A549 (cell line): ENCODE data around the gene TMEM54. TPM values are rescaled to one million over a fixed set of nuclear protein-coding genes. Genes with fewer than 3 reads are reported as not detected.

Experiments
- ATAC-seq, 2 experiments: fragments of 200-7000 bp in 1 of 2; fragments of >200 bp in 1 of 2; cut with Nextera tagmentation in 1 of 2; cut with Tn5 transposase in 1 of 2; 3 replicates each; pipeline versions ENCODE4 v1.8.0 to v1.9.1; 2018 to 2020; ENCODE audit warnings: mild to moderate bottlenecking in 1 of 2, moderate library complexity in 1 of 2
- CTCF ChIA-PET: fragments of 300-600 bp; sonication (Branson Sonifier 250); formaldehyde crosslinking; extraction: SDS; loops from one replicate; lab custom pipeline; 2021; ENCODE audit warnings: antibody characterized with exemption, inconsistent platforms; lab: Yijun Ruan, JAX
- POLR2A ChIA-PET: fragments of 350-600 bp; formaldehyde crosslinking; extraction: SDS; loops from one replicate; lab custom pipeline; 2021; ENCODE audit warnings: antibody characterized with exemption, inconsistent platforms; lab: Yijun Ruan, JAX
- DNase-seq, 2 experiments: peaks; one replicate each; pipeline versions ENCODE4 v3.0.0 to v3.0.0-alpha.2; 2011 to 2016; ENCODE audit warnings: low read depth in 1 of 2, low spot score in 1 of 2
- FAIRE-seq: peaks from 2 replicates; lab custom pipeline; 2011; peaks lifted over from hg19 to GRCh38; lab: Jason Lieb, UNC
- H3K27ac ChIP-seq, 2 experiments: fragments of >200 bp; sonication (Bioruptor Twin); formaldehyde crosslinking; 3 replicates each; pipeline ENCODE4 v1.5.1; 2016 to 2017
- H3K4me1 ChIP-seq: fragments of >200 bp; sonication (Bioruptor Twin); formaldehyde crosslinking; 3 replicates; pipeline ENCODE4 v1.6.1; 2016
- H3K4me2 ChIP-seq: fragments of >200 bp; sonication (Bioruptor Twin); formaldehyde crosslinking; 3 replicates; pipeline ENCODE4 v1.6.1; 2016
- H3K4me3 ChIP-seq: fragments of >200 bp; sonication (Bioruptor Twin); formaldehyde crosslinking; 3 replicates; pipeline ENCODE4 v1.5.1; 2016
- H3K9me3 ChIP-seq: fragments of >200 bp; sonication (Bioruptor Twin); formaldehyde crosslinking; 3 replicates; pipeline ENCODE4 v1.6.1; 2016
- CBX2 ChIP-seq: fragments of 200-600 bp; sonication (generic); IDR thresholded peaks from 2 replicates; pipeline ENCODE4 v1.6.1; 2016; ENCODE audit warnings: low read depth, mild to moderate bottlenecking, borderline replicate concordance
- CEBPB ChIP-seq, 2 experiments: fragments of >200 bp in 1 of 2; sonication (Bioruptor Twin) in 1 of 2; formaldehyde crosslinking in 1 of 2; IDR thresholded peaks; 2 replicates each; pipeline ENCODE4 v1.6.1; 2012 to 2016
- CHD2 ChIP-seq: fragments of 150-350 bp; IDR thresholded peaks from 2 replicates; pipeline ENCODE4 v1.6.1; 2014; ENCODE audit warnings: low read length; ENCODE audit not compliant: partially characterized antibody
- CHD4 ChIP-seq: fragments of 200-600 bp; sonication (generic); IDR thresholded peaks from 2 replicates; pipeline ENCODE4 v1.6.1; 2016; ENCODE audit warnings: antibody characterized with exemption, mild to moderate bottlenecking, borderline replicate concordance
- CTCF ChIP-seq: fragments of >200 bp; sonication (Bioruptor Twin); formaldehyde crosslinking; IDR thresholded peaks from 3 replicates; pipeline ENCODE4 v1.5.1; 2016
- EHF ChIP-seq: fragments of 250-450 bp; sonication (Bioruptor Pico); IDR thresholded peaks from 2 replicates; pipeline ENCODE4 v1.5.0; 2020; ENCODE audit warnings: mild to moderate bottlenecking
- EHMT2 ChIP-seq: fragments of 200-600 bp; sonication (generic); IDR thresholded peaks from 2 replicates; pipeline ENCODE4 v1.6.1; 2016; ENCODE audit warnings: antibody characterized with exemption, low read depth, mild to moderate bottlenecking, moderate library complexity
- ESRRA ChIP-seq: fragments of 150-350 bp; IDR thresholded peaks from 2 replicates; pipeline ENCODE4 v1.6.1; 2014; ENCODE audit warnings: mild to moderate bottlenecking, low read length, borderline replicate concordance
- FOSB ChIP-seq: fragments of 250-450 bp; sonication (Bioruptor Pico); IDR thresholded peaks from 2 replicates; pipeline ENCODE4 v1.5.0; 2020; ENCODE audit warnings: mild to moderate bottlenecking, moderate library complexity
- FOSL2 ChIP-seq, 2 experiments: fragments of 450-650 bp in 1 of 2; fragments of >200 bp in 1 of 2; sonication (Bioruptor Twin) in 1 of 2; formaldehyde crosslinking; IDR thresholded peaks; 2 replicates each; pipeline versions ENCODE4 v1.5.0 to v1.6.1; 2016 to 2020; ENCODE audit warnings: mild to moderate bottlenecking in 1 of 2, moderate library complexity in 1 of 2
- HES2 ChIP-seq: fragments of >200 bp; sonication (Bioruptor Twin); formaldehyde crosslinking; IDR thresholded peaks from 2 replicates; pipeline ENCODE4 v1.6.1; 2016
- JUNB ChIP-seq: fragments of >200 bp; sonication (Bioruptor Twin); formaldehyde crosslinking; IDR thresholded peaks from 2 replicates; pipeline ENCODE4 v1.6.1; 2016
- KDM1A ChIP-seq: fragments of 200-600 bp; sonication (generic); IDR thresholded peaks from 2 replicates; pipeline ENCODE4 v1.6.1; 2016; ENCODE audit warnings: low read depth, mild to moderate bottlenecking
- KDM5A ChIP-seq: fragments of 200-600 bp; sonication (generic); IDR thresholded peaks from 2 replicates; pipeline ENCODE4 v1.6.1; 2016; ENCODE audit warnings: antibody characterized with exemption, mild to moderate bottlenecking
- MAFK ChIP-seq: fragments of 450-650 bp; IDR thresholded peaks from 2 replicates; pipeline ENCODE4 v1.6.1; 2014; ENCODE audit not compliant: partially characterized antibody
- MAZ ChIP-seq: fragments of 150-350 bp; IDR thresholded peaks from 2 replicates; pipeline ENCODE4 v1.6.1; 2014; ENCODE audit warnings: antibody characterized with exemption, low read depth, low read length, borderline replicate concordance
- MYC ChIP-seq: IDR thresholded peaks from 2 replicates; pipeline ENCODE4 v1.6.1; 2012; ENCODE audit warnings: mild to moderate bottlenecking, inconsistent platforms, low read length, improper control_type of control experiment, borderline replicate concordance
- NR3C1 ChIP-seq: fragments of >200 bp; sonication (Bioruptor Twin); formaldehyde crosslinking; IDR thresholded peaks from 3 replicates; pipeline ENCODE4 v1.6.1; 2017
- PHF8 ChIP-seq: fragments of 200-600 bp; sonication (generic); IDR thresholded peaks from 2 replicates; pipeline ENCODE4 v1.6.1; 2016; ENCODE audit warnings: low read depth, mild to moderate bottlenecking, antibody characterized with exemption, moderate library complexity, borderline replicate concordance
- POLR2AphosphoS2 ChIP-seq: conservative IDR thresholded peaks from 2 replicates; pipeline ENCODE4 v1.6.1; 2012; ENCODE audit warnings: low read length, improper control_type of control experiment, inconsistent platforms
- RAD21 ChIP-seq, 2 experiments: fragments of >200 bp in 1 of 2; sonication (Bioruptor Twin) in 1 of 2; formaldehyde crosslinking in 1 of 2; IDR thresholded peaks in 1 of 2; conservative IDR thresholded peaks in 1 of 2; 2 replicates in 1 of 2; 3 replicates in 1 of 2; pipeline ENCODE4 v1.6.1; 2012 to 2018; ENCODE audit warnings: inconsistent platforms in 1 of 2
- RARB ChIP-seq: fragments of 250-450 bp; sonication (Bioruptor Pico); IDR thresholded peaks from 2 replicates; pipeline ENCODE4 v1.8.0; 2021; ENCODE audit warnings: mild to moderate bottlenecking, moderate library complexity
- RCOR1 ChIP-seq: fragments of 150-350 bp; IDR thresholded peaks from 2 replicates; pipeline ENCODE4 v1.6.1; 2014; ENCODE audit warnings: antibody characterized with exemption, low read length, low read depth
- REST ChIP-seq: fragments of 200-600 bp; sonication (generic); IDR thresholded peaks from 2 replicates; pipeline ENCODE4 v1.6.1; 2016; ENCODE audit warnings: antibody characterized with exemption, mild to moderate bottlenecking, moderate library complexity
- RNF2 ChIP-seq: fragments of 200-600 bp; sonication (generic); IDR thresholded peaks from 2 replicates; pipeline ENCODE4 v1.6.1; 2016; ENCODE audit warnings: low read depth, mild to moderate bottlenecking, antibody characterized with exemption, moderate library complexity, borderline replicate concordance
- SMC3 ChIP-seq: fragments of >200 bp; sonication (Bioruptor Twin); formaldehyde crosslinking; IDR thresholded peaks from 3 replicates; pipeline ENCODE4 v1.6.1; 2018; ENCODE audit warnings: inconsistent platforms
- TP53 ChIP-seq: fragments of 250-450 bp; sonication (Bioruptor Pico); IDR thresholded peaks from 2 replicates; pipeline ENCODE4 v1.5.0; 2021; ENCODE audit warnings: mild to moderate bottlenecking, moderate library complexity
- WGBS: methylation state at CpG from one replicate; pipeline ENCODE4 v1.1.6; 2017; ENCODE audit errors: missing lambda C conversion rate; 5-methylcytosine and 5-hydroxymethylcytosine counted together
- polyA plus RNA-seq, 4 experiments: library from polyadenylated mRNA; depleted of rRNA in 3 of 4; stranded (reverse); fragments of >200 nt; fragmentation: RNase III in 1 of 4; extraction: RNeasy Plus Mini Kit Qiagen cat#74134 plus additional on column Dnase treatment in 1 of 4; gene quantifications; 2 replicates in 3 of 4; 3 replicates in 1 of 4; pipeline ENCODE4 v1.2.3, GENCODE V29; 2011 to 2017
- TF ChIP-seq, protein P1 (sequence below): IDR thresholded peaks from 2 replicates; pipeline ENCODE4 v1.6.1; 2012; ENCODE audit warnings: low read depth, borderline replicate concordance
- TF ChIP-seq, protein P2 (sequence below): fragments of 450-650 bp; IDR thresholded peaks from 2 replicates; pipeline ENCODE4 v1.6.1; 2014; ENCODE audit warnings: antibody characterized with exemption

The TMEM54 gene
- polyA plus RNA-seq, 2 of the 4 experiments (the other 2 are of a cell fraction): 22.1 to 29.7 TPM

DNA sequence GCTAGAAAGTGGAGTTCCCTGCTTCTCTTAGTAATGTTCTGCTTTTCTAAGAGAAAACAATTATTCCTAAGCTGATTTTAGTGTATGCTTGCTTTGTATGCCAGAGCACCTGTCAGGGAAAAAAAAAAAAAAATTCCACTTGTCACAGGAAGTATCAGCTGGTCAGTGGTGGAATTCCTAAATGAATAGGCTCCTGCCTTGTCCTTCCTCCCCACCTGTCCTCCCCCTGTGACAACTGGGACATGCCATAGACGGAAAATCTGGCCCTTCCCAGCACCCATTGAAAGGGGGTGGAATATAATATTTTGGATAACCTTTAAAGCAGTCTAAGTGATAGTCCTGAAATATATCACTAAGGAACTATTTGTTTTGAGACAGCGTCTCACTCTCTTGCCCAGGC is 41.3 kb downstream of the TMEM54 start (continued):
- TF ChIP-seq CHD4 (no peak), KDM1A (no peak), RARB (CRISPR knock-in tag) (no peak)
- TF ChIP-seq, all 56 proteins: peak for 0

GRCh38 chr1:32858791-32859190 is 42.4 kb downstream of the TMEM54 start:
- no peaks in the 10 kb centered on the region for H3K4me1 ChIP-seq
- FAIRE-seq (no peak), DNase-seq (no peak), ATAC-seq (no peak)
- H3K9me3 ChIP-seq: no peaks in the 10 kb centered on the region
- TF ChIP-seq ESRRA: no peak
- no peak for TF ChIP-seq TP53 (CRISPR knock-in tag)
- TF ChIP-seq FOSL2 (IDR thresholded peaks at IDR 0.05): no peak
- TF ChIP-seq FOSL2 (CRISPR knock-in tag; IDR thresholded peaks at IDR 0.05): no peak
- TF ChIP-seq REST: no peak
- no peak for TF ChIP-seq CBX2
- no peak for TF ChIP-seq MAZ
- no peak for TF ChIP-seq RNF2
- no peak for TF ChIP-seq KDM5A
- TF ChIP-seq FOSB: no peak
- TF ChIP-seq RARB (CRISPR knock-in tag): no peak
- no peak for TF ChIP-seq EHMT2
- no peak for TF ChIP-seq JUNB
- TF ChIP-seq CEBPB (IDR thresholded peaks at IDR 0.05): no peak
- TF ChIP-seq, protein P1, sequence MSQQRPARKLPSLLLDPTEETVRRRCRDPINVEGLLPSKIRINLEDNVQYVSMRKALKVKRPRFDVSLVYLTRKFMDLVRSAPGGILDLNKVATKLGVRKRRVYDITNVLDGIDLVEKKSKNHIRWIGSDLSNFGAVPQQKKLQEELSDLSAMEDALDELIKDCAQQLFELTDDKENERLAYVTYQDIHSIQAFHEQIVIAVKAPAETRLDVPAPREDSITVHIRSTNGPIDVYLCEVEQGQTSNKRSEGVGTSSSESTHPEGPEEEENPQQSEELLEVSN: no peak
- no peak for TF ChIP-seq MAFK
- no peak for TF ChIP-seq RAD21 (conservative IDR thresholded peaks at IDR 0.05 in 1 of 2, IDR thresholded peaks at IDR 0.05 in 1 of 2)
- TF ChIP-seq SMC3: no peak
- H3K27ac ChIP-seq: no peak overlapping the region
- ChIA-PET CTCF (interaction anchor here (1.4 kb wide), 1 partner anchor 227 kb away, joined by 3 read pairs; no protein-coding TSS in a partner anchor), POLR2A (no interaction called here)
- 96% methylated on average over 7 of the region's 7 CpGs for WGBS
- no peak overlapping the region for H3K4me2 ChIP-seq
- H3K4me3 ChIP-seq: no peak overlapping the region

- DNase-seq (no peak), ATAC-seq (no peak), FAIRE-seq (no peak)
- H3K9me3 ChIP-seq: no peaks in the 10 kb centered on the region
- WGBS: 92% methylated on average over 2 of the region's 2 CpGs
- ChIA-PET CTCF (interaction anchor here (0.9 kb wide), 1 partner anchor 28 kb away, joined by 3 read pairs; the partner anchor contains the start of gene HPCA), POLR2A (no interaction called here)
- H3K27ac ChIP-seq: no peak overlapping the region
- H3K4me1 ChIP-seq: no peaks in the 10 kb centered on the region
- no peak overlapping the region for H3K4me2 ChIP-seq
- no peak overlapping the region for H3K4me3 ChIP-seq
- TF ChIP-seq KDM5A (no peak), PHF8 (no peak), RCOR1 (no peak), HES2 (no peak), CHD2 (no peak), NR3C1 (no peak), FOSL2 (IDR thresholded peaks at IDR 0.05) (no peak), FOSL2 (CRISPR knock-in tag; IDR thresholded peaks at IDR 0.05) (no peak), EHF (no peak), POLR2AphosphoS2 (no peak), MYC (no peak), CTCF (no peak), KDM1A (no peak)
- TF ChIP-seq, protein P2, sequence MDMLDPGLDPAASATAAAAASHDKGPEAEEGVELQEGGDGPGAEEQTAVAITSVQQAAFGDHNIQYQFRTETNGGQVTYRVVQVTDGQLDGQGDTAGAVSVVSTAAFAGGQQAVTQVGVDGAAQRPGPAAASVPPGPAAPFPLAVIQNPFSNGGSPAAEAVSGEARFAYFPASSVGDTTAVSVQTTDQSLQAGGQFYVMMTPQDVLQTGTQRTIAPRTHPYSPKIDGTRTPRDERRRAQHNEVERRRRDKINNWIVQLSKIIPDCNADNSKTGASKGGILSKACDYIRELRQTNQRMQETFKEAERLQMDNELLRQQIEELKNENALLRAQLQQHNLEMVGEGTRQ: no peak
These were observed 43.1 kb downstream of the TMEM54 start for GRCh38 chr1:32858136-32858535.
